GM12878 (cell line): ENCODE results near the gene RBM8A. TPM values are rescaled to one million over a fixed set of nuclear protein-coding genes. Genes with fewer than 3 reads are reported as not detected.

Experiments used
- ATAC-seq: fragments of 200-7000 bp; cut with Tn5 transposase; 3 replicates; pipeline ENCODE4 v1.9.1; 2020; ENCODE audit warnings: mild to moderate bottlenecking, moderate library complexity
- BruUV-seq: library from RNA; stranded (reverse); fragments of 400-500 nt; replicated peaks from 2 replicates; lab custom pipeline; 2021; lab: Mats Ljungman, UMichigan
- CTCF ChIA-PET: fragments of 300-600 bp; sonication (Branson Sonifier 250); formaldehyde crosslinking; extraction: SDS; loops from one replicate; lab custom pipeline; 2021; ENCODE audit warnings: inconsistent platforms; lab: Yijun Ruan, JAX
- POLR2A ChIA-PET: fragments of 350-600 bp; formaldehyde crosslinking; extraction: SDS; loops from one replicate; lab custom pipeline; 2021; ENCODE audit warnings: inconsistent platforms; lab: Charles Lee
- RAD21 ChIA-PET: fragments of 300-600 bp; sonication (Branson Sonifier 250); formaldehyde crosslinking; loops from one replicate; lab custom pipeline; 2023; ENCODE audit warnings: antibody characterized with exemption; ENCODE audit not compliant: unreplicated experiment; lab: Charles Lee
- SMC1A ChIA-PET: fragments of 300-600 bp; sonication (Branson Sonifier 250); formaldehyde crosslinking; loops from one replicate; lab custom pipeline; 2023; ENCODE audit not compliant: unreplicated experiment, uncharacterized antibody; lab: Charles Lee
- DNase-seq: peaks from one replicate; pipeline ENCODE4 v3.0.0-alpha.2; 2011; ENCODE audit warnings: low read depth, low spot score
- FAIRE-seq: peaks from 3 replicates; lab custom pipeline; 2011; peaks lifted over from hg19 to GRCh38; lab: Jason Lieb, UNC
- H2AFZ ChIP-seq: 2 replicates; pipeline ENCODE4 v1.6.0; 2011; ENCODE audit warnings: low read depth, low read length, control low read depth; ENCODE audit not compliant: control insufficient read depth
- H3K27ac ChIP-seq: 2 replicates; pipeline ENCODE4 v1.5.1; 2011; ENCODE audit warnings: control low read depth; ENCODE audit not compliant: control insufficient read depth, insufficient read depth
- H3K27me3 ChIP-seq, 2 experiments: replicated peaks in 1 of 2; 2 replicates each; pipeline versions ENCODE4 v1.6.0 to v1.6.1; 2011; ENCODE audit warnings: low read length in 1 of 2; ENCODE audit not compliant: control insufficient read depth in 2 of 2, insufficient read depth in 2 of 2
- H3K36me3 ChIP-seq, 2 experiments: 2 replicates each; pipeline ENCODE4 v1.5.1; 2011; ENCODE audit warnings: low read length in 1 of 2; ENCODE audit not compliant: control insufficient read depth in 2 of 2, insufficient read depth in 2 of 2
- H3K4me1 ChIP-seq: 2 replicates; pipeline ENCODE4 v1.6.1; 2011; ENCODE audit warnings: mild to moderate bottlenecking, low read length, moderate library complexity, mixed read lengths; ENCODE audit not compliant: control insufficient read depth, insufficient read depth
- H3K4me2 ChIP-seq: 2 replicates; pipeline ENCODE4 v1.6.0; 2011; ENCODE audit warnings: control low read depth; ENCODE audit not compliant: control insufficient read depth, insufficient read depth
- H3K4me3 ChIP-seq: fragments of 200-600 bp; sonication (generic); 2 replicates; pipeline ENCODE4 v1.5.1; 2016
- H3K79me2 ChIP-seq: 2 replicates; pipeline ENCODE4 v1.6.0; 2011; ENCODE audit warnings: low read length; ENCODE audit not compliant: control insufficient read depth, insufficient read depth
- H3K9ac ChIP-seq: 2 replicates; pipeline ENCODE4 v1.8.0; 2011; ENCODE audit warnings: low read length, control low read depth, mixed read lengths; ENCODE audit not compliant: control insufficient read depth, insufficient read depth
- H3K9me3 ChIP-seq: replicated peaks from 3 replicates; pipeline ENCODE4 v1.5.1; 2011; ENCODE audit warnings: mild to moderate bottlenecking, low read length; ENCODE audit not compliant: control insufficient read depth, insufficient read depth
- H4K20me1 ChIP-seq: 2 replicates; pipeline ENCODE4 v1.6.0; 2011; ENCODE audit not compliant: control insufficient read depth, insufficient read depth
- CHD1 ChIP-seq: IDR thresholded peaks from 2 replicates; pipeline ENCODE4 v1.6.1; 2012; ENCODE audit warnings: low read depth, low read length, improper control_type of control experiment
- EED ChIP-seq: sonication (generic); IDR thresholded peaks from 2 replicates; pipeline ENCODE4 v1.6.1; 2016; ENCODE audit warnings: antibody characterized with exemption, low read depth
- FOXK2 ChIP-seq: fragments of 450-650 bp; IDR thresholded peaks from 2 replicates; pipeline ENCODE4 v1.6.1; 2017; ENCODE audit warnings: mild to moderate bottlenecking, moderate library complexity
- GABPA ChIP-seq: IDR thresholded peaks from 2 replicates; pipeline ENCODE4 v1.6.1; 2014; ENCODE audit warnings: antibody characterized with exemption, low read depth, mild to moderate bottlenecking, inconsistent platforms
- HDAC6 ChIP-seq: fragments of 200-600 bp; sonication (generic); IDR thresholded peaks from one replicate; pipeline ENCODE4 v1.8.0; 2017; ENCODE audit warnings: antibody characterized with exemption; ENCODE audit not compliant: unreplicated experiment
- IKZF2 ChIP-seq, 2 experiments: fragments of 450-650 bp; IDR thresholded peaks; 2 replicates each; pipeline ENCODE4 v1.6.1; 2017; ENCODE audit warnings: mild to moderate bottlenecking in 2 of 2, moderate library complexity in 2 of 2
- IRF4 ChIP-seq: IDR thresholded peaks from 2 replicates; pipeline ENCODE4 v1.6.1; 2011; ENCODE audit warnings: low read depth, low read length
- MYB ChIP-seq: fragments of 150-350 bp; IDR thresholded peaks from 2 replicates; pipeline ENCODE4 v1.6.1; 2014; ENCODE audit warnings: mild to moderate bottlenecking, low read depth, low read length, borderline replicate concordance
- NFYB ChIP-seq: IDR thresholded peaks from 2 replicates; pipeline ENCODE4 v1.6.1; 2011; ENCODE audit warnings: low read depth, mild to moderate bottlenecking, low read length, improper control_type of control experiment, moderate library complexity; ENCODE audit not compliant: insufficient read depth
- RB1 ChIP-seq: fragments of 450-650 bp; formaldehyde crosslinking; IDR thresholded peaks from 2 replicates; pipeline ENCODE4 v1.6.1; 2017; ENCODE audit warnings: mild to moderate bottlenecking, borderline replicate concordance
- RBBP5 ChIP-seq: fragments of 200-600 bp; sonication (generic); conservative IDR thresholded peaks from 2 replicates; pipeline ENCODE4 v1.6.1; 2016
- RCOR1 ChIP-seq: conservative IDR thresholded peaks from 2 replicates; pipeline ENCODE4 v1.6.1; 2012; ENCODE audit warnings: low read depth, low read length, improper control_type of control experiment
- ZNF274 ChIP-seq: IDR thresholded peaks from one replicate; pipeline ENCODE4 v1.8.0; 2011; ENCODE audit not compliant: insufficient read length, insufficient read depth
- WGBS: methylation state at CpG from one replicate; pipeline ENCODE4 v1.1.6; 2016; ENCODE audit warnings: low lambda C conversion rate; ENCODE audit not compliant: insufficient replicate concordance, insufficient coverage; ENCODE audit errors: missing lambda C conversion rate; 5-methylcytosine and 5-hydroxymethylcytosine counted together
- in situ Hi-C: fragments of 300-500 bp; cut with MboI; formaldehyde crosslinking; loops from 9 replicates; pipeline ENCODE4 v1.14.3; 2018; ENCODE audit warnings: mixed read lengths
- intact Hi-C: fragments of 100-400 bp; cut with micrococcal nuclease; formaldehyde crosslinking; loops from one replicate; pipeline ENCODE4 v1.14.2; 2022; ENCODE audit not compliant: unreplicated experiment
- polyA plus RNA-seq, 11 experiments: library from polyadenylated mRNA; depleted of rRNA in 4 of 11; unstranded in 6 of 11; stranded (reverse) in 5 of 11; fragments of >200 nt; fragmentation: Nextera tagmentation in 4 of 11; fragmentation: Illumina TruSeq in 1 of 11; extraction: Ambion mirVana in 4 of 11; extraction: Trizol in 1 of 11; gene quantifications; 1 replicate in 1 of 11; 2 replicates in 10 of 11; pipeline versions ENCODE4 v1.2.1 to v1.2.3, GENCODE V29; 2011 to 2016; ENCODE audit warnings: inconsistent platforms in 2 of 11, missing spikeins in 2 of 11, low read depth in 1 of 11
- total RNA-seq, 4 experiments: library from RNA; depleted of rRNA in 3 of 4; stranded (reverse); fragments of >200 nt in 3 of 4; fragmentation: Illumina TruSeq in 1 of 4; extraction: Trizol in 1 of 4; gene quantifications; 2 replicates each; pipeline versions ENCODE4 v1.2.1 to v1.2.3, GENCODE V29; 2013 to 2021
- TF ChIP-seq, protein P1 (sequence below): fragments of 450-650 bp; IDR thresholded peaks from 2 replicates; pipeline ENCODE4 v1.6.1; 2017; ENCODE audit warnings: low read depth, mild to moderate bottlenecking, moderate library complexity
- TF ChIP-seq, protein P2 (sequence below): IDR thresholded peaks from 2 replicates; pipeline ENCODE4 v1.6.1; 2012; ENCODE audit warnings: mild to moderate bottlenecking, low read depth, low read length
- TF ChIP-seq, protein P3 (sequence below): IDR thresholded peaks from 2 replicates; pipeline ENCODE4 v1.6.1; 2011; ENCODE audit warnings: borderline replicate concordance, low read depth, mild to moderate bottlenecking, moderate library complexity, mixed read lengths, low read length; ENCODE audit not compliant: insufficient read depth; ENCODE audit errors: extremely low read length

Gene RBM8A
- total and polyA plus RNA-seq, 10 of the 15 experiments (the other 5 are each of a cell fraction or from before 2014, with no cell fraction given) = 110 to 1,248 (median 248) TPM

DNA sequence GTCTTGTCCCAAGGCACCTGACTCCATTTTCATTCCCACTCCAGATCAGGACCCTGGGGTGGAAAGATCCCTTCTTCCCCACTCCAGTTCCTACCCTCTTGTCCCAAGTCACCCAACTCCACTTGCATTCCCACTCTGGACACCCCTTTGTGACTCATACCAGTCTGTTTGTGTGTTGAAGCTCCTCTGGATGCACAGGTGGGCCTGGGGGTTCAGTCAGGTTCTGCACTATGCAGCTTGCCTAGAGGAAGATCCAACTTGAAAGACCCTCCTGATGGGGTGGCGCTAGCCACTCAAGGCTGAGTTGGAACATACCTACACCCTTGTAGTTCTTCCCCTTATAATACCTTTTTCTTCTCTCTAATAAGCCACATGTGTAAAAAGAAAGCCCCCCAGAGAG lies 31.8 kb downstream of the RBM8A start:
- Histone ChIP-seq H3K9me3 (no peaks in the 10 kb centered on the region), H3K27ac (no peak overlapping the region), H3K4me2 (no peak overlapping the region), H3K4me1 (no peaks in the 10 kb centered on the region), H4K20me1 (no peaks in the 10 kb centered on the region), H3K27me3 (no peaks in the 10 kb centered on the region), H3K79me2 (no peaks in the 10 kb centered on the region), H2AFZ (no peak overlapping the region), H3K36me3 (no peaks in the 10 kb centered on the region), H3K4me3 (no peak overlapping the region), H3K9ac (no peak overlapping the region)
- ATAC-seq (no peak), DNase-seq (no peak), FAIRE-seq (no peak)
- ChIA-PET POLR2A (no interaction called here), RAD21 (interaction anchor here (0.9 to 1.5 kb wide), 3 partner anchors 50 to 117 kb away, joined by 3 to 4 read pairs (median 3); partner anchors contain the start of gene NUDT17), SMC1A (interaction anchor here (0.9 to 1.4 kb wide), 5 partner anchors 13 to 60 kb away, joined by 3 to 4 read pairs (median 3); partner anchors contain the start of gene PIAS3), CTCF (interaction anchor here (0.7 to 2.0 kb wide), 9 partner anchors 11 to 117 kb away, joined by 3 to 9 read pairs (median 3); partner anchors contain the start of genes ITGA10 and PIAS3)
- WGBS = 100% methylated on average over 1 of the region's 1 CpG
- in situ Hi-C loops = loop anchor here (5.0 kb wide), 1 partner anchor 117 kb away; no protein-coding TSS in a partner anchor
- intact Hi-C loops = no loop called here
- no TSS peak for BruUV-seq
- TF ChIP-seq FOXK2 = no peak
- no peak for TF ChIP-seq RCOR1
- TF ChIP-seq, protein P1, sequence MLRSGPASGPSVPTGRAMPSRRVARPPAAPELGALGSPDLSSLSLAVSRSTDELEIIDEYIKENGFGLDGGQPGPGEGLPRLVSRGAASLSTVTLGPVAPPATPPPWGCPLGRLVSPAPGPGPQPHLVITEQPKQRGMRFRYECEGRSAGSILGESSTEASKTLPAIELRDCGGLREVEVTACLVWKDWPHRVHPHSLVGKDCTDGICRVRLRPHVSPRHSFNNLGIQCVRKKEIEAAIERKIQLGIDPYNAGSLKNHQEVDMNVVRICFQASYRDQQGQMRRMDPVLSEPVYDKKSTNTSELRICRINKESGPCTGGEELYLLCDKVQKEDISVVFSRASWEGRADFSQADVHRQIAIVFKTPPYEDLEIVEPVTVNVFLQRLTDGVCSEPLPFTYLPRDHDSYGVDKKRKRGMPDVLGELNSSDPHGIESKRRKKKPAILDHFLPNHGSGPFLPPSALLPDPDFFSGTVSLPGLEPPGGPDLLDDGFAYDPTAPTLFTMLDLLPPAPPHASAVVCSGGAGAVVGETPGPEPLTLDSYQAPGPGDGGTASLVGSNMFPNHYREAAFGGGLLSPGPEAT = no peak
- no peak for TF ChIP-seq EED
- no peak for TF ChIP-seq GABPA
- no peak for TF ChIP-seq IKZF2 (IDR thresholded peaks at IDR 0.05)
- no peak for TF ChIP-seq HDAC6
- TF ChIP-seq, protein P2, sequence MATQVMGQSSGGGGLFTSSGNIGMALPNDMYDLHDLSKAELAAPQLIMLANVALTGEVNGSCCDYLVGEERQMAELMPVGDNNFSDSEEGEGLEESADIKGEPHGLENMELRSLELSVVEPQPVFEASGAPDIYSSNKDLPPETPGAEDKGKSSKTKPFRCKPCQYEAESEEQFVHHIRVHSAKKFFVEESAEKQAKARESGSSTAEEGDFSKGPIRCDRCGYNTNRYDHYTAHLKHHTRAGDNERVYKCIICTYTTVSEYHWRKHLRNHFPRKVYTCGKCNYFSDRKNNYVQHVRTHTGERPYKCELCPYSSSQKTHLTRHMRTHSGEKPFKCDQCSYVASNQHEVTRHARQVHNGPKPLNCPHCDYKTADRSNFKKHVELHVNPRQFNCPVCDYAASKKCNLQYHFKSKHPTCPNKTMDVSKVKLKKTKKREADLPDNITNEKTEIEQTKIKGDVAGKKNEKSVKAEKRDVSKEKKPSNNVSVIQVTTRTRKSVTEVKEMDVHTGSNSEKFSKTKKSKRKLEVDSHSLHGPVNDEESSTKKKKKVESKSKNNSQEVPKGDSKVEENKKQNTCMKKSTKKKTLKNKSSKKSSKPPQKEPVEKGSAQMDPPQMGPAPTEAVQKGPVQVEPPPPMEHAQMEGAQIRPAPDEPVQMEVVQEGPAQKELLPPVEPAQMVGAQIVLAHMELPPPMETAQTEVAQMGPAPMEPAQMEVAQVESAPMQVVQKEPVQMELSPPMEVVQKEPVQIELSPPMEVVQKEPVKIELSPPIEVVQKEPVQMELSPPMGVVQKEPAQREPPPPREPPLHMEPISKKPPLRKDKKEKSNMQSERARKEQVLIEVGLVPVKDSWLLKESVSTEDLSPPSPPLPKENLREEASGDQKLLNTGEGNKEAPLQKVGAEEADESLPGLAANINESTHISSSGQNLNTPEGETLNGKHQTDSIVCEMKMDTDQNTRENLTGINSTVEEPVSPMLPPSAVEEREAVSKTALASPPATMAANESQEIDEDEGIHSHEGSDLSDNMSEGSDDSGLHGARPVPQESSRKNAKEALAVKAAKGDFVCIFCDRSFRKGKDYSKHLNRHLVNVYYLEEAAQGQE = no peak
- no peak for TF ChIP-seq CHD1
- no peak for TF ChIP-seq RB1
- no peak for TF ChIP-seq NFYB
- TF ChIP-seq, protein P3, sequence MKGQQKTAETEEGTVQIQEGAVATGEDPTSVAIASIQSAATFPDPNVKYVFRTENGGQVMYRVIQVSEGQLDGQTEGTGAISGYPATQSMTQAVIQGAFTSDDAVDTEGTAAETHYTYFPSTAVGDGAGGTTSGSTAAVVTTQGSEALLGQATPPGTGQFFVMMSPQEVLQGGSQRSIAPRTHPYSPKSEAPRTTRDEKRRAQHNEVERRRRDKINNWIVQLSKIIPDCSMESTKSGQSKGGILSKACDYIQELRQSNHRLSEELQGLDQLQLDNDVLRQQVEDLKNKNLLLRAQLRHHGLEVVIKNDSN = no peak
- no peak for TF ChIP-seq RBBP5
- no peak for TF ChIP-seq ZNF274
- no peak for TF ChIP-seq IRF4
- TF ChIP-seq MYB = no peak
